Breast epithelium (tissue), 3 donors: ENCODE results near the gene HS3ST3A1.

Experiments
- CTCF ChIP-seq, 3 donors: fragments of 450-650 bp; IDR thresholded peaks; one replicate each; pipeline ENCODE4 v1.5.1; 2016 to 2017; ENCODE audit warnings: antibody characterized with exemption in 3 of 3, mild to moderate bottlenecking in 3 of 3, moderate library complexity in 3 of 3
- POLR2A ChIP-seq: fragments of 450-650 bp; IDR thresholded peaks from one replicate; pipeline ENCODE4 v1.6.1; 2016; ENCODE audit warnings: antibody characterized with exemption, mild to moderate bottlenecking, moderate library complexity
- POLR2AphosphoS5 ChIP-seq, 3 donors: sonication (generic); formaldehyde crosslinking; IDR thresholded peaks; one replicate each; pipeline ENCODE4 v1.6.1; 2017; ENCODE audit warnings: antibody characterized with exemption in 3 of 3

GRCh38 chr17:13557077-13557476 lies 44.7 kb downstream of the HS3ST3A1 start:
- TF ChIP-seq POLR2A (no peak), CTCF (IDR thresholded peaks at IDR 0.05) (no peak), POLR2AphosphoS5 (IDR thresholded peaks at IDR 0.05) (no peak)
